ENCODE measurements around the gene RRAD.

DNA sequence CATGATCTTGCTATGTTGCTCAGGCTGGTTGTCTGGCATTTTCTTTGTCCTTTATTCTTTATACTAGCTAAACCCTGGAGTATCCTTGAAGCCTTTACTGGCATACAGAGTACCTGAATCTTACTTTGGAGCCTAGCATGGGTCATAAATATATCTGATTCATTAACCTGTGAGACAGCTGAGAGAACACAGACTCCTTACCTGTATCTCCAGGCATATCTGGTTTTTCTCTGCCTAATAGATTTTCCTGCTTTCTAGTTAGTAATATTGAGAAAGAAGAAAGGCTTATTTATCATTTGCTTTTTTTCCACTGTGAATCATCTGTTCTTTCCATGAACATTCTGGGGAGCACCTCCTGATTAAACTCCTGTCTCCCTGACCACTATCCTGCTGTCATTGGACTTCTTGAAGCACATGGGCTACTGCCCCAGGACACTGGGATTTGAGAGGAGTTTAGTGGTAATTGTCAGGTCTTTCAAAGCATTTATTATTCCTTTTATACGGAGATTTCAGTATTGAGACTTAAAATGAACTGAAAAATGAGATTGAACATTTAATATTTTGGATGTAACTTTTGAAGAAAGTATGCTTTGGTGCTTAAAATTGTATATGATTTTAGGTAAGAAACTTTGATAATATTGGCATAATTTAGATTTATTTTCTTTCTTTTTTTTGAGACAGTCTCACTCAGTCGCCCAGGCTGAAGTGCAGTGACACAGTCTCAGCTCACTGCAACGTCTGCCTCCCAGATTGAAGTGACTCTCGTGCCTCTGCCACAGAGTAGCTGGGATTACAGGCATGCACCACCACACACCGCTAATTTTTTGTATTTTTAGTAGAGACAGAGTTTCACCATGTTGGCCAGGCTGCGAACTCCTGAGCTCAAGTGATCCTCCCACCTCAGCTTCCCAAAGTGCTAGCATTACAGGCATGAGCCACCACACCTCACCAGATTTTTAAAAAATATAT lies 36.4 kb downstream of the RRAD start:
- TF ChIP-seq, protein P1, sequence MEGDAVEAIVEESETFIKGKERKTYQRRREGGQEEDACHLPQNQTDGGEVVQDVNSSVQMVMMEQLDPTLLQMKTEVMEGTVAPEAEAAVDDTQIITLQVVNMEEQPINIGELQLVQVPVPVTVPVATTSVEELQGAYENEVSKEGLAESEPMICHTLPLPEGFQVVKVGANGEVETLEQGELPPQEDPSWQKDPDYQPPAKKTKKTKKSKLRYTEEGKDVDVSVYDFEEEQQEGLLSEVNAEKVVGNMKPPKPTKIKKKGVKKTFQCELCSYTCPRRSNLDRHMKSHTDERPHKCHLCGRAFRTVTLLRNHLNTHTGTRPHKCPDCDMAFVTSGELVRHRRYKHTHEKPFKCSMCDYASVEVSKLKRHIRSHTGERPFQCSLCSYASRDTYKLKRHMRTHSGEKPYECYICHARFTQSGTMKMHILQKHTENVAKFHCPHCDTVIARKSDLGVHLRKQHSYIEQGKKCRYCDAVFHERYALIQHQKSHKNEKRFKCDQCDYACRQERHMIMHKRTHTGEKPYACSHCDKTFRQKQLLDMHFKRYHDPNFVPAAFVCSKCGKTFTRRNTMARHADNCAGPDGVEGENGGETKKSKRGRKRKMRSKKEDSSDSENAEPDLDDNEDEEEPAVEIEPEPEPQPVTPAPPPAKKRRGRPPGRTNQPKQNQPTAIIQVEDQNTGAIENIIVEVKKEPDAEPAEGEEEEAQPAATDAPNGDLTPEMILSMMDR (conservative IDR thresholded peaks at IDR 0.05; ENCODE audit: low read depth, low read length), result no peak
- no peak for TF ChIP-seq EZH2 (IDR thresholded peaks at IDR 0.05; ENCODE audit: low read length, unreplicated experiment)
